Measurements from ENCODE around the gene ADAMTS2. TPM values are rescaled to one million over a fixed set of nuclear protein-coding genes. Genes with fewer than 3 reads are reported as not detected.

ADAMTS2 gene
- total and polyA plus RNA-seq, 2 donors from 2014 or later: 2.0 to 13.6 TPM

- no peak for TF ChIP-seq CTCF (IDR thresholded peaks at IDR 0.05; ENCODE audit: borderline replicate concordance, extremely low read depth, insufficient read depth)
- intact Hi-C loops (cut with DNase I): no loop called here
- FAIRE-seq (no peak), DNase-seq (no peak)
- no peaks in the 10 kb centered on the region for H3K4me1 ChIP-seq (ENCODE audit: control insufficient read depth in 2 of 3, insufficient read depth in 2 of 3, low read depth in 1 of 3, low read length in 3 of 3)
- H3K36me3 ChIP-seq (ENCODE audit: control insufficient read depth in 2 of 3, insufficient read depth in 3 of 3, low read length in 3 of 3): no peaks in the 10 kb centered on the region
- no peaks in the 10 kb centered on the region for H3K9me3 ChIP-seq (ENCODE audit: control insufficient read depth in 2 of 3, insufficient read depth in 1 of 3, low read length in 3 of 3)
- no peak overlapping the region for H3K4me3 ChIP-seq (ENCODE audit: low read length in 3 of 3)
- no peaks in the 10 kb centered on the region for H3K27me3 ChIP-seq (ENCODE audit: control insufficient read depth, insufficient read depth, low read length)
- H3K9ac ChIP-seq (ENCODE audit: low read length in 3 of 3): no peak overlapping the region
- H3K27ac ChIP-seq (ENCODE audit: low read depth in 2 of 2, low read length in 2 of 2): no peak overlapping the region
Observed at GRCh38 chr5:179214678-179215077, 130.6 kb downstream of the ADAMTS2 start.

GRCh38 chr5:179212870-179213269, 132.4 kb downstream of the ADAMTS2 start:
- no peaks in the 10 kb centered on the region for H3K36me3 ChIP-seq (ENCODE audit: control insufficient read depth in 2 of 3, insufficient read depth in 3 of 3, low read length in 3 of 3)
- DNase-seq (no peak), FAIRE-seq (no peak)
- no peak overlapping the region for H3K4me3 ChIP-seq (ENCODE audit: low read length in 3 of 3)
- H3K27ac ChIP-seq (ENCODE audit: low read depth in 2 of 2, low read length in 2 of 2): no peak overlapping the region
- intact Hi-C loops (cut with DNase I): no loop called here
- H3K27me3 ChIP-seq (ENCODE audit: control insufficient read depth, insufficient read depth, low read length): no peaks in the 10 kb centered on the region
- H3K4me1 ChIP-seq (ENCODE audit: control insufficient read depth in 2 of 3, insufficient read depth in 2 of 3, low read depth in 1 of 3, low read length in 3 of 3): no peaks in the 10 kb centered on the region
- no peaks in the 10 kb centered on the region for H3K9me3 ChIP-seq (ENCODE audit: control insufficient read depth in 2 of 3, insufficient read depth in 1 of 3, low read length in 3 of 3)
- no peak overlapping the region for H3K9ac ChIP-seq (ENCODE audit: low read length in 3 of 3)
- peak; percentile 26 for TF ChIP-seq CTCF (IDR thresholded peaks at IDR 0.05; ENCODE audit: borderline replicate concordance, extremely low read depth, insufficient read depth)

GRCh38 chr5:179211631-179212030, 133.6 kb downstream of the ADAMTS2 start:
- no peak for DNase-seq
- no peaks in the 10 kb centered on the region for H3K4me1 ChIP-seq (ENCODE audit: control insufficient read depth in 2 of 3, insufficient read depth in 2 of 3, low read depth in 1 of 3, low read length in 3 of 3)
- no peaks in the 10 kb centered on the region for H3K9me3 ChIP-seq (ENCODE audit: control insufficient read depth in 2 of 3, insufficient read depth in 1 of 3, low read length in 3 of 3)
- no peak overlapping the region for H3K4me3 ChIP-seq (ENCODE audit: low read length in 3 of 3)
- no peak for TF ChIP-seq CTCF (IDR thresholded peaks at IDR 0.05; ENCODE audit: borderline replicate concordance, extremely low read depth, insufficient read depth)
- no peak overlapping the region for H3K9ac ChIP-seq (ENCODE audit: low read length in 3 of 3)
- FAIRE-seq: no peak
- H3K27ac ChIP-seq (ENCODE audit: low read depth in 2 of 2, low read length in 2 of 2): no peak overlapping the region
- H3K36me3 ChIP-seq (ENCODE audit: control insufficient read depth in 2 of 3, insufficient read depth in 3 of 3, low read length in 3 of 3): no peaks in the 10 kb centered on the region
- intact Hi-C loops (cut with DNase I): no loop called here
- H3K27me3 ChIP-seq (ENCODE audit: control insufficient read depth, insufficient read depth, low read length): no peaks in the 10 kb centered on the region

- Histone ChIP-seq H3K9me3 (ENCODE audit: control insufficient read depth in 2 of 3, insufficient read depth in 1 of 3, low read length in 3 of 3) (no peaks in the 10 kb centered on the region), H3K4me3 (ENCODE audit: low read length in 3 of 3) (no peak overlapping the region), H3K27ac (ENCODE audit: low read depth in 2 of 2, low read length in 2 of 2) (no peak overlapping the region), H3K9ac (ENCODE audit: low read length in 3 of 3) (no peak overlapping the region), H3K4me1 (ENCODE audit: control insufficient read depth in 2 of 3, insufficient read depth in 2 of 3, low read depth in 1 of 3, low read length in 3 of 3) (no peaks in the 10 kb centered on the region), H3K27me3 (ENCODE audit: control insufficient read depth, insufficient read depth, low read length) (no peaks in the 10 kb centered on the region), H3K36me3 (ENCODE audit: control insufficient read depth in 2 of 3, insufficient read depth in 3 of 3, low read length in 3 of 3) (no peaks in the 10 kb centered on the region)
- no peak for FAIRE-seq
- TF ChIP-seq CTCF (IDR thresholded peaks at IDR 0.05; ENCODE audit: borderline replicate concordance, extremely low read depth, insufficient read depth): no peak
- intact Hi-C loops (cut with DNase I): no loop called here
- DNase-seq: no peak
Observed at GRCh38 chr5:179211068-179211467, 134.2 kb downstream of the ADAMTS2 start.

Measured in kidney (tissue), 14 donors.